SU-DHL-6 (cell line): ENCODE data around the gene KLF3.

Experiments
- H2AFZ ChIP-seq: fragments of 200-600 bp; sonication (generic); 2 replicates; pipeline ENCODE4 v1.6.1; 2014; ENCODE audit warnings: low read depth, mild to moderate bottlenecking, moderate library complexity, mixed read lengths, antibody characterized with exemption, low read length; ENCODE audit not compliant: severe bottlenecking
- H3F3A ChIP-seq: fragments of 200-600 bp; shearing (Covaris generic); 2 replicates; pipeline ENCODE4 v1.6.0; 2016; ENCODE audit warnings: antibody characterized with exemption, mild to moderate bottlenecking; ENCODE audit not compliant: insufficient read depth
- H3K27ac ChIP-seq: fragments of 200-600 bp; sonication (generic); 2 replicates; pipeline ENCODE4 v1.5.1; 2016; ENCODE audit warnings: low read depth, mild to moderate bottlenecking, low read length, moderate library complexity, mixed read lengths
- H3K27me3 ChIP-seq: fragments of 200-600 bp; sonication (generic), shearing (Covaris generic); 2 replicates; pipeline ENCODE4 v1.6.0; 2014; ENCODE audit warnings: mild to moderate bottlenecking, low read length
- H3K36me3 ChIP-seq: fragments of 200-600 bp; sonication (generic); 2 replicates; pipeline ENCODE4 v1.6.1; 2014; ENCODE audit warnings: mild to moderate bottlenecking, low read length, mixed read lengths
- H3K4me2 ChIP-seq: fragments of 300-600, 200-600 bp; shearing (Covaris generic), sonication (generic); 2 replicates; pipeline ENCODE4 v1.6.0; 2014; ENCODE audit warnings: low read length, low read depth, mild to moderate bottlenecking; ENCODE audit not compliant: poor library complexity, severe bottlenecking
- H3K4me3 ChIP-seq: fragments of 200-600 bp; sonication (generic); 2 replicates; pipeline ENCODE4 v1.5.1; 2014; ENCODE audit warnings: antibody characterized with exemption, low read length, mild to moderate bottlenecking, mixed read lengths; ENCODE audit not compliant: insufficient read depth, poor library complexity, severe bottlenecking
- H3K79me2 ChIP-seq: fragments of 200-600 bp; sonication (generic); 2 replicates; pipeline ENCODE4 v1.6.1; 2014; ENCODE audit warnings: mild to moderate bottlenecking, low read length, moderate library complexity; ENCODE audit not compliant: insufficient read depth
- H3K9ac ChIP-seq: fragments of 200-600 bp; sonication (generic); 2 replicates; pipeline ENCODE4 v1.7.0; 2014; ENCODE audit warnings: mild to moderate bottlenecking, low read length
- H3K9me2 ChIP-seq: fragments of 200-600 bp; sonication (generic); replicated peaks from 2 replicates; pipeline ENCODE4 v1.6.1; 2014; ENCODE audit warnings: low read length; ENCODE audit not compliant: insufficient read depth
- H3K9me3 ChIP-seq: fragments of 200-600 bp; sonication (generic); 2 replicates; pipeline ENCODE4 v1.6.1; 2014; ENCODE audit warnings: low read length, mixed read lengths; ENCODE audit not compliant: insufficient read depth
- H4K20me1 ChIP-seq: fragments of 200-600 bp; sonication (generic); 2 replicates; pipeline ENCODE4 v1.6.1; 2014; ENCODE audit warnings: low read depth, mild to moderate bottlenecking, antibody characterized with exemption, low read length, moderate library complexity, mixed read lengths
- CTCF ChIP-seq: fragments of 200-600 bp; sonication (generic); IDR thresholded peaks from one replicate; pipeline ENCODE4 v1.5.1; 2017; ENCODE audit warnings: antibody characterized with exemption, mild to moderate bottlenecking, low read length, moderate library complexity; ENCODE audit not compliant: insufficient read depth, poor library complexity, severe bottlenecking
- EZH2phosphoT487 ChIP-seq: fragments of 200-600 bp; sonication (generic), shearing (Covaris generic); conservative IDR thresholded peaks from 2 replicates; pipeline ENCODE4 v1.6.1; 2018; ENCODE audit warnings: mild to moderate bottlenecking, antibody characterized with exemption, low read length, moderate library complexity, mixed read lengths

Gene KLF3

DNA sequence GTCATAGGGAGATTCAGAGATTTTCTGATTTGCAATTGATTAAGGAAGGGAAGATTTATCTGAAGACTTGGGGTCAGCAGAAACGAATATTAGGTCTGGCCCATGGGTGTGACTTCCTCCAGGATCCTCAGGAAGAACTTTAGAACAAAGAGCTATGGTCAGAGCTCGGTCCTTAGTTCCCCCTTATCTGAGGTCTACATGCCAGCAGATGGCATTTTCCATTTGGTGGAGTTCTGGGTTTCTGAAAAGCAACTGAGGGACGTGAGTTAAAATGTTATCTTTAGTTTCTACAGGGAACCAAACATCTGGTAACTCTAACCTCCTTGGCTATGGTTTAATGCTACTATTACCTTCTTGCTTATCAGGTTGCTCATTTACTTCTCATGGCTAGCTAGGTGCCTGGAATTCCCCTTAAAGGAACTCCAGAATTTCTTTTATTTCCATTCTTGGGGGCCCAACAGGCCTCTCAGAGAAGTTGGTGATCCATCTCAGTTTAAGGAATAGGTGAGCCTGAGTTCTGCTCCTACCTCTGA is 40.7 kb downstream of the KLF3 start:
- Histone ChIP-seq H3K9me2 (no peaks in the 10 kb centered on the region), H4K20me1 (no peaks in the 10 kb centered on the region), H3K27ac (no peak overlapping the region), H3K4me3 (no peak overlapping the region), H3F3A (no peaks in the 10 kb centered on the region), H2AFZ (no peak overlapping the region), H3K9me3 (no peaks in the 10 kb centered on the region), H3K27me3 (no peaks in the 10 kb centered on the region), H3K36me3 (no peaks in the 10 kb centered on the region), H3K4me2 (no peak overlapping the region), H3K79me2 (no peaks in the 10 kb centered on the region), H3K9ac (no peak overlapping the region)
- TF ChIP-seq CTCF (no peak), EZH2phosphoT487 (no peak)

- Histone ChIP-seq H4K20me1 (no peaks in the 10 kb centered on the region), H3K4me2 (no peak overlapping the region), H3K9ac (no peak overlapping the region), H3K36me3 (no peaks in the 10 kb centered on the region), H3K9me2 (no peaks in the 10 kb centered on the region), H3F3A (no peaks in the 10 kb centered on the region), H3K79me2 (no peaks in the 10 kb centered on the region), H3K27me3 (no peaks in the 10 kb centered on the region), H3K27ac (no peak overlapping the region), H2AFZ (no peak overlapping the region), H3K4me3 (no peak overlapping the region), H3K9me3 (no peaks in the 10 kb centered on the region)
- no peak for TF ChIP-seq CTCF
- TF ChIP-seq EZH2phosphoT487 = no peak
Observed at GRCh38 chr4:38706301-38706700, 42.3 kb downstream of the KLF3 start.

DNA sequence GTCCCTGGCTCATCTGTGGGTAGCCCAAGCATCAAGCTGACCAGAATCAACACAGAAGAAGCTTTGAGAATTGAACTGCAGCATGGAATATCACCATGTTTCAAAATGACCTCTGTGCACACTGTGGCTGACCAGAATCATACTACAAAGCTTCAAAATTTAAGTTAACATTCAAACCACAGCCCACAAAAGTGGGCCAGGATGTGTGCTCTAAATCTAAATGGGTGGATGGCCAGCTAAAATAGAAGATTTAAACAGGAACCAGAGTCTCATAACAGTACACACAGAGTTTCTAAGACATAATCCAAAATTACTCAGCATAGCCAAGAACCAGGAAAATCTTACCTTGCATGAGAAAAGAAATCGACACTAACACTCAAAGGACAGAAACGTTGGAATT is 46.1 kb downstream of the KLF3 start:
- no peak overlapping the region for H3K9ac ChIP-seq
- no peak overlapping the region for H2AFZ ChIP-seq
- no peak overlapping the region for H3K27ac ChIP-seq
- no peaks in the 10 kb centered on the region for H3K36me3 ChIP-seq
- no peaks in the 10 kb centered on the region for H3K79me2 ChIP-seq
- H3K4me2 ChIP-seq = no peak overlapping the region
- no peaks in the 10 kb centered on the region for H3K9me2 ChIP-seq
- no peak for TF ChIP-seq EZH2phosphoT487
- TF ChIP-seq CTCF = no peak
- no peaks in the 10 kb centered on the region for H3K9me3 ChIP-seq
- H3K27me3 ChIP-seq = no peaks in the 10 kb centered on the region
- H3K4me3 ChIP-seq = no peak overlapping the region
- no peaks in the 10 kb centered on the region for H4K20me1 ChIP-seq
- H3F3A ChIP-seq = no peaks in the 10 kb centered on the region

GRCh38 chr4:38711066-38711465 is 47.1 kb downstream of the KLF3 start:
- no peak overlapping the region for H3K4me3 ChIP-seq
- H4K20me1 ChIP-seq = no peaks in the 10 kb centered on the region
- no peaks in the 10 kb centered on the region for H3F3A ChIP-seq
- no peak overlapping the region for H3K4me2 ChIP-seq
- no peak for TF ChIP-seq CTCF
- no peak for TF ChIP-seq EZH2phosphoT487
- no peaks in the 10 kb centered on the region for H3K9me2 ChIP-seq
- no peaks in the 10 kb centered on the region for H3K36me3 ChIP-seq
- H2AFZ ChIP-seq = no peak overlapping the region
- H3K27me3 ChIP-seq = peaks cover 3% of the 10 kb centered on the region; the same call in 1 of the 2 replicates
- no peak overlapping the region for H3K9ac ChIP-seq
- H3K9me3 ChIP-seq = no peaks in the 10 kb centered on the region
- H3K79me2 ChIP-seq = no peaks in the 10 kb centered on the region
- H3K27ac ChIP-seq = no peak overlapping the region
